CD4-positive, alpha-beta T cell treated with Interleukin-4 for 4 hours (primary cell): ENCODE results near the gene PRX.
"Not testable (repeated sequence)": the region's sequence is repeated elsewhere in the genome, so short reads cannot be mapped to it uniquely, and the experiment has no call there.

Experiments
- DNase-seq: peaks from one replicate; pipeline ENCODE4 v3.0.0-alpha.2; 2020

Gene PRX

GRCh38 chr19:40389404-40390083, 23.6 kb downstream of the PRX start:
- no peak for DNase-seq

- DNase-seq: no peak
Observed at GRCh38 chr19:40388481-40388880, 24.7 kb downstream of the PRX start.

DNA sequence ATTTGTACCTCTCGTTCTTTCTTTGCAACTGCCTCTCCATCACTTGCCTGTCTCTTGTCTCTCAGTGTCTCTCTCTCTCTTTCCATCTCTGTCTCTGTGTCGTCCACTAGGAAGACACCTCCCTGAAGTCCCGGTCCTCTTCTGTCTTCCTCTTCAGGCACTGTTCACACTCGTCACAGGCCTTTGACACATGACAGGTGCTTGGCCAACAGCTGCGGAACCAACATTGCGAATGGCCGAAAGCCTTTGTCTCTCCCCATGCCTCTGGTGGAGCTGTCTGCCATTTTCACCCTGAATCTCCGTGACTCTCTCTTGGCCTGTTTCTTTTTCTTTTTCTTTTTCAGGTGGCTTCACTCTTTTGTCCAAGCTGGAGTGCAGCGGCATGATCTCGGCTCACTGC, 26.0 kb downstream of the PRX start:
- no peak for DNase-seq

DNA sequence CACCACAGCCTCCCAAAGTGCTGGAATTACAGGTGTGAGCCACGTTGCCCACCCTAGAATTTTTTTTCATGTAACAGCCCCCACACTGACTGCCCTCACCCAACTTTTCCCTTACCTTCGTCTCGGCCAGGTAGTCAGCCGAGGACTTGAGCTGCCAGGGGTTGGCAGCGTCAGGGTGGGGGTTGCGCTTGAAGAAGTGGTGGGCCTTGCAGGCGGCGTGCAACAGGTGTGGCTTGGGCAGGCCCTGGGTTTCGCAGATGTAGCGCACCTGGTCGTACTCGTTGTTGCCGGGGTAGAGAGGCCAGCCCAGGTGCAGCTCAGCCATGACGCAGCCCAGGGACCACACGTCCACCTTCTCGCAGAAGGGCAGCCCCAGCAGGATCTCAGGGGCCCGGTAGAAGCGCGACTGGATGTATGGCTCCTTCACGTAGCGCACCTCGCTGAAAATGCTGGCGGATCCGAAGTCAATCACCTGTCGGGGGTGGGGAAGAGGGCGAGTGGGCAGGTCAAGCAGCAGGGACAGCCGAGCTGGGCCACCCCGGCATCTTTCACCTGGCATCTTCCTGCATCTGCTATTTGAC, 29.4 kb downstream of the PRX start:
- DNase-seq: no peak

GRCh38 chr19:40381321-40381720, 31.9 kb downstream of the PRX start:
- no peak for DNase-seq

DNA sequence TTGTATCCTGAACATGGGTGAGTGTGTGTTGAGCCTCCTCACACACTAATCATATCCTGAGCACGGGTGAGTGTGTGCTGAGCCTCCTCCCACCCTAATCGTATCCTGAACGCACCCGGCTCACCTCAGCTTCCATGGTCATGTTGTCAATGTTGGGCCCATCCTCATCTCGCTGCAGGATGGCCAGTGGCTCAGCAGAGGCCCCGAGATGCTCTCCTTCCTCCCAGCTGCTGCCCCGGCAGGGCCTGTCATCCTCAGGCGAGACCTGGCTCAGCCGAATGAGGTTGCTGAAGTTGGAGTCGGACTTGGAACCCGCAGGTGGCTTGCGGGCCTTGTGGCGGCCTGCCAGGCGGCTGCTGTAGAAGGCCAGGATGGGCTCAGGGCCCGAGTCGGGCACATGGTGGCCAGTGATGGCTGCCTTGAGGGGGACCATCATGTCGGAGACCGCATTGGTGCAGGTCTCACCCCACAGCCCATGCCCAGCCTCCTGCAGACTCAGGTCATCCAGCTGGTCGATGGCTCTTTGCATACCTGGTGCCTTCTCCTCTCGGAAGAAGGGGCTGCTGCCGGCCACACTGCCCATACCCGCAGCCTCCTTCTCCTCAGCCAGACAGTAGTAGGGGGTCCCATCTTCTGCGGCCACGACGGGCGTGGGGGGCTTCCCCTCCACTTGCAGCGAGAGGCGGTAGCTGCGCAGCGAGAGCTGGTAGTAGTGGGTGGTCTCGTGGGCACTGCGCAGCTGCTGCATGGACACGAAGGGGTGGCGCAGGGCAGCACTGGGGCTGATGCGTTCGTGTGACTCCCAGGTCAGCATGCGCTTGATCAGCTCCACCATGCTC, 32.8 kb downstream of the PRX start:
- DNase-seq: no peak

- DNase-seq: no peak
Observed at GRCh38 chr19:40379446-40380198, 33.6 kb downstream of the PRX start.

GRCh38 chr19:40378509-40378908, 34.7 kb downstream of the PRX start:
- no peak for DNase-seq

DNA sequence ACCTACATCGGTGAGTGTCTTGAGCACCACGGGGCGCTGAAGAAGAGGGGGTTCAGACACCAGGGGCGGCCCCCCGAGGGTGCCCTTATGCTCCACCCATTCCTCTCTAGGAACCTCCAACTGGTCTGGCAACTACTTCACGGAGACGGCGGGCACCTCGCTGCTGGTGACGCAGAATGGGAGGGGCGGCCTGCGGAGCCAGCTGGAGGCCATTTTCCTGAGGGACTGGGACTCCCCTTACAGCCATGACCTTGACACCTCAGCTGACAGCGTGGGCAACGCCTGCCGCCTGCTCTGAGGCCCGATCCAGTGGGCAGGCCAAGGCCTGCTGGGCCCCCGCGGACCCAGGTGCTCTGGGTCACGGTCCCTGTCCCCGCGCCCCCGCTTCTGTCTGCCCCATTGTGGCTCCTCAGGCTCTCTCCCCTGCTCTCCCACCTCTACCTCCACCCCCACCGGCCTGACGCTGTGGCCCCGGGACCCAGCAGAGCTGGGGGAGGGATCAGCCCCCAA, 35.2 kb downstream of the PRX start:
- DNase-seq: no peak

GRCh38 chr19:40376286-40376862, 36.8 kb downstream of the PRX start:
- no peak for DNase-seq

DNA sequence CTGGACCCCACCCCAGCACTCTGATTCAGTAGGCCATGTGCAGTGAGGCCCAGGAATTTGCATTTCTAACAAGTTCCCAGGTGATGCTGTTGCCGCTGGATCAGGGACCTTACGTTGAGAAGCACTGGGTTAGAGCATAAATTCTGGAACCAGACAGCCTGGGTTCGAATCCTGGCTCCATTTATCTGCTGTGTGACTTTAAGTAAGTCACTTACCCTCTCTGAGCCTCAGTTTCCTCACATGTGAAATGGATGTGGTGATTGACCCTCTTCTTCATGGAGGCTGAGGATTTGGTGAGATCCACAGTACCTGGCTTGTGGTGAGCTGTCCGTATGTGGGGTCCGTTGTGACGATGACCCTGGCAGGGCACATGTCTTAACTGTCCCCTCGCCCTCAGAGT, 39.1 kb downstream of the PRX start:
- DNase-seq: no peak

GRCh38 chr19:40371802-40372122, 41.4 kb downstream of the PRX start:
- DNase-seq: no peak

DNA sequence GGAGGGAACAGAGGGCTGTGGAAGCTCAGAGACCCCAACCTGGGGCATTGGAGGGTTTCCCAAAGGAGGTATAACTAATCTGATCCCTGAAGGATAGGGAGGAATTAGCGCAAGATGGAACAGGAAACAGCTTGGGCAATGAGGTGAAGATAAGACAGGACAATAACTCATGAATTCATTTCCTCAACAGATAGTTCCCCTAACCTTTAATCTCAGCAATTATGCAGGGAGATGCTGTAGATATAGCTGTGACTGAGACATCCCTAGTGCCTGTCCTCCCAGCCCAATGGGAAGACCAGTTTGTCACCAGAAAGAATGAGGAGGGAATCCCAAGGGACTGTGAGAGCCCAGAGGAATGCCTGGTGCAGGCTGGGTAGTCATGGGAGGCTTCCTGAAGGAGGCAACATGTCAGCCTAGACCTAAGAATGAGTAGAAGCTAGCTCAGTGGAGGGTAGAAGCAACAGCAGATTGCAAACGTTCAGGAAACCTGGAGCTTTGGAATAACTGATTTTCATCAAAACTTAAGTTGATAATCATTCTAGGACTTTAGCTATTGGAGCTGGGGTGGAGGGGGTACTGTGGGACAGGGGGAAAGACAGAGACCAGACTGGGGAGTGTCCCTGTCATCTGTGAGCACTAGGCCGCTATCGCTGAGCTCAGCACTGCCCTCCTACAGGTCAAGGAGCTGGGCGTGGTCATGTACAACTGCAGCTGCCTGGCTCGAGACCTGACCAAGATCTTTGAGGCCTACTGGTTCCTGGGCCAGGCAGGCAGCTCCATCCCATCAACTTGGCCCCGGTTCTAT, 42.0 kb downstream of the PRX start:
- no peak for DNase-seq

DNA sequence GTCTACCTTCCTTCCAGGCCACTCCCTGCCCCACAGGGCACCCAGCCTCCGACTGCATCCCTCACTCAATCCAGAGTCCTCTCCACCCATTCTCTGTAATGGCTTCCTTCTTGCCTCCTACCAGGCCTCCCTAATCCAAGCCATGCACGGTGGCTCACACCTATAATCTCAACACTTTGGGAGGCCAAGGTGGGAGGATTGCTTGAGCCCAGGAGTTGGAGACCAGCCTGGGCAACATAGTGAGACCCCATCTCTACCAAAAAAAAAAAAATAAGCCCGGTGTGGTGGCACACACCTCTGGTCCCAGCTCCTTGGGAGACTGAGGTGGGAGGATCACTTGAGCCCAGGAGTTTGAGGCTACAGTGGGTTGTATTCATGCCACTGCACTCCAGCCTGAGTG, 42.9 kb downstream of the PRX start:
- not testable (repeated sequence) for DNase-seq

- no peak for DNase-seq
Observed at GRCh38 chr19:40369797-40370196, 43.4 kb downstream of the PRX start.

GRCh38 chr19:40367577-40368434, 45.4 kb downstream of the PRX start:
- DNase-seq: no peak

DNA sequence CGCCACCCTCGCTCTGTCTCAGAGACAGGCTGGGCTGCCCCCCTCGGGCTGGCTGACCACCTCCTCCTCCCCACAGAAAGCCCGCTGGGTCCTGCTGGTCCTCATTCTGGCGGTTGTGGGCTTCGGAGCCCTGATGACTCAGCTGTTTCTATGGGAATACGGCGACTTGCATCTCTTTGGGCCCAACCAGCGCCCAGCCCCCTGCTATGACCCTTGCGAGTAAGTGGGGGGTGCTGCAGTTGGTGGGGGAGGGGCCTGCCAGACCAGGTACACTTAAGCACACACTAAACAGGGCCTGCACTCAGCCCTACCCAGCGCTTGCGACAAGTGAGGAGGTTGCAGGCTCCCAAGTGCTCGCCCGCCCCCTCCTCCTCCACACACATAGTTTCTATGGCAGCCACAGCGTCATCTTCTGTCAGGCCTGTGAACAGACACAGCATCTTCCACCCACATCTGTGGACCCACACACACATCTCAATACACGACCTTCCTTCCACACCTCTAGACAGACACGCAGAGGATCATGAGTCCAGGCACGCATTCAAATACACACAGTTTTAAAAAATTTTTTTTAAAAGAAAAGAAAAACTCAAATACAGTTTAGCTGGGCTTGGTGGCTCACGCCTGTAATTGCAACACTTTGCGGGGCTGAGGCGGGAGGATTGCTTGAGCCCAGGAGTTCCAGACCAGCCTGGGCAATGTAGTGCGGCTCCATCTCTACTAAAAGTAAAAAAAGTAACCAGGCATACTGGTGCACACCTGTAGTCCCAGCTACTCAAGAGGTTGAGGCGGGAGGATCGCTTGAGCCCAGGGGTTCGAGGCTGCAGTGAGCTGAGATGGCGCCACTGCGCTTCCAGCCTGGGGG, 46.2 kb downstream of the PRX start:
- no peak for DNase-seq

DNA sequence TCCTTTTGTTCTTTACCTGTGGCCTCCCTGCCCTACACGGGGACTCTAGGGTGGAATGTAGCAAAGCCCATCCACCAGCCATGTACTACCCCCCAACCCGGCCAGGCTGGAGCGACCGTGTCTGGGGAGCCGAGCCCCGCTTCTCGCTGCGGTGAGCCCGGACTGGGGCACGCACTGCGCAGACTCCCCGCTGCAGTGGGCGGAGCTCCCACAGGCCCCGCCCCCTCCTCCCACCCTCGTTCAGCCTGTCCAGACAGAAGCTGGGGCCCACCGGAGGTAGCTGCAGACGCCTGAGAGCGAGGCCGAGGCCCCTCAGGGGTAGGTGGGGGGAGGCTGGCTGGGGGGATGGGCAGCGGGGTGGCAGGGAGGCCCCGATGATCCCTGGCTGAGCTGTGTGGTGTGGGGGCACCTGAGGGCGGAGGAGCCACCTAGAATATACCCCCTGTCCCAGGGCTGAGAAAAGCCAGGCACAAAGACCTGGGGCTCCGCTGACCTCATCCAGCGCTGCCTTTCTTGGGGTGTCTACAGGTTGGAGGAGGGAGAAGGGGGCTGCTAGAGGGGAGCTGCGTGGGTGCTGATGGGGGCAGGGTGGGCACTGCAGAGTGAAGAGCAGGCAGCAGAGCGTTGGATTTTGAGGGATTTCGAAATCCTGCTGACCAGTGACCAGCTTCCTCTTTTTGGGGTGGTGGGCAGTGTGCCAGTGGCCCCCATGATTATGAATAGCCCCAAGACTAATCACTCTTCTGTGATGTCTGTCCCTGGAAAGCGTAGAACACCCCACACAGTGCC, 47.4 kb downstream of the PRX start:
- no peak for DNase-seq

GRCh38 chr19:40365010-40365409, 48.2 kb downstream of the PRX start:
- DNase-seq: no peak
